SJCRH30 (cell line): ENCODE measurements around the gene KRTAP20-3. TPM values are rescaled to one million over a fixed set of nuclear protein-coding genes. Genes with fewer than 3 reads are reported as not detected.

Experiments
- DNase-seq, 2 experiments: peaks; one replicate each; pipeline ENCODE4 v3.0.0-alpha.2; 2015 to 2020
- H3K27ac ChIP-seq: fragments of 250-450 bp; sonication (Bioruptor Pico); 2 replicates; pipeline ENCODE4 v1.5.1; 2020; ENCODE audit warnings: mild to moderate bottlenecking, moderate library complexity
- H3K27me3 ChIP-seq: fragments of 250-450 bp; sonication (Bioruptor Pico); 2 replicates; pipeline ENCODE4 v1.5.1; 2020; ENCODE audit warnings: mild to moderate bottlenecking, moderate library complexity
- H3K36me3 ChIP-seq: fragments of 250-450 bp; sonication (Bioruptor Pico); 2 replicates; pipeline ENCODE4 v1.5.1; 2020; ENCODE audit warnings: mild to moderate bottlenecking, moderate library complexity
- H3K4me1 ChIP-seq: fragments of 250-450 bp; sonication (Bioruptor Pico); 2 replicates; pipeline ENCODE4 v1.5.1; 2020; ENCODE audit warnings: mild to moderate bottlenecking, moderate library complexity
- H3K4me3 ChIP-seq: fragments of 250-450 bp; sonication (Bioruptor Pico); 2 replicates; pipeline ENCODE4 v1.5.1; 2020; ENCODE audit warnings: mild to moderate bottlenecking, moderate library complexity
- H3K9me3 ChIP-seq: fragments of 250-450 bp; sonication (Bioruptor Pico); replicated peaks from 2 replicates; pipeline ENCODE4 v1.5.1; 2020; ENCODE audit warnings: mild to moderate bottlenecking, moderate library complexity
- total RNA-seq: library from RNA; depleted of rRNA; stranded (reverse); fragments of >200 nt; shearing (Covaris generic); gene quantifications from 2 replicates; pipeline ENCODE4 v1.2.3, GENCODE V29; 2014; rRNA removed

KRTAP20-3 gene
- total RNA-seq, 1 experiment from 2014 or later: not detected

DNA sequence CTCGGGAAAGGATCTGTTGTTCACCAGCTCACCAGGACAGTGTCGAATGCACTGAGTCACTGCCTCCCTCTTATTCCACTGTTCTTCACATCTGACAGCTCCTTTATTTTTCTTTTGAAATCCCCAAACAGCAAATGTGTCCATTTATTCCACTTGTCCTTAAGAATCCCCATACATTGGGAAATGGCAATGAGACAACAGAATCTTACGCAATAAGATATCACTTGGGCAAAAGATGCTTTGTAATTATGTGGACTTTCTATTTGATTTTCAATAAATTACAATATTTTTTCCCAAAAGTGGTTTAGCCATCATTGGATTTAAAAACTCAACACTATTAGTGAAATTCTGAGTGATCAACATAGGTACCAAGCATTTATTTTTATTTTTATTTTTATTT lies 4.0 kb upstream of the KRTAP20-3 start:
- H3K4me1 ChIP-seq: no peaks in the 10 kb centered on the region
- H3K9me3 ChIP-seq: no peaks in the 10 kb centered on the region
- no peaks in the 10 kb centered on the region for H3K36me3 ChIP-seq
- H3K4me3 ChIP-seq: no peak overlapping the region
- H3K27me3 ChIP-seq: no peaks in the 10 kb centered on the region; the same call in 1 of the 2 replicates
- H3K27ac ChIP-seq: no peak overlapping the region
- no peak for DNase-seq

DNA sequence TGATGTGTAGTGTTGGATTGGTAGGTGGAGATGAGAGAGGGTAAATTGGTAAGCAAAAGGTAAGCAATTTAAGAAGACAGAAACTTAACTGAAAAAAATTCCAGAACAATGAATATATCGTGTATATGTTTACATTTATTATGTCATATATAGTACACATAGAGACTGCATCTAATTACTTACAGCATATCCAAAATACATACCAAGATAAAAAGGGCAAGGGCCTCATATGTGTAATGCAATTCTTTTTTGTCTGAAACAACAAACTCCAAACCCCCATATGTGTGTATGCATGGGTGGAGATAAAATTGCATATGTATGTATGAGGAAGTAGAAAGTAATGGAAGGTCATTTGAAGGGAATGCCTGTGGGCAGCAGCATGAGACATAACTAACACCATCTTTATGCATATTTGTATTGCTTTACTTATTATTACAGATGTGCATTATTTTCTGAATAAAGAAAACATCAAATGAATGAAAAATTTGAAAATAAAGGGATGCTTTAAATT lies 4.3 kb downstream of the KRTAP20-3 start:
- H3K4me1 ChIP-seq: no peaks in the 10 kb centered on the region
- no peak overlapping the region for H3K27ac ChIP-seq
- H3K9me3 ChIP-seq: no peaks in the 10 kb centered on the region
- no peaks in the 10 kb centered on the region for H3K36me3 ChIP-seq
- H3K27me3 ChIP-seq: no peaks in the 10 kb centered on the region
- DNase-seq: no peak
- no peak overlapping the region for H3K4me3 ChIP-seq

DNA sequence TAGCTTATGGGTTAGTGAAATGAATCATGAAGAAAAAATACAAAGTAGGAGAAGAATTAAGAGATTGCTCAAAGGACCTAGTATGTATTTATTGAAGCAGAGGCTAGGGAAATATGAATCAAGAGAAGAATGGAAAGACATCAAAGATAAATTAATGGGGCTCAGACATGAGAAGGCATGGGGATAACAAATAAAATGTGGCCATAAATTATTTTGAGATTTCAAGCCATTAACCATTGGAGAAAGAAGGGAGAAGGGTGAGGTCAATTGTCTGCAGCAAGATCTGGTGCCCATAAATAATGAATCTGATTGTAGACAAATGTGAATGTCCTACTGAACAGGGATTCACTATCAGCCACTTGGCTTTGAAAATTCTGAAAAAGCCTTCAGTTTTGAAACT lies 10.2 kb downstream of the KRTAP20-3 start:
- H3K27me3 ChIP-seq: no peaks in the 10 kb centered on the region
- H3K36me3 ChIP-seq: no peaks in the 10 kb centered on the region
- no peak for DNase-seq
- no peak overlapping the region for H3K27ac ChIP-seq
- no peaks in the 10 kb centered on the region for H3K9me3 ChIP-seq
- no peak overlapping the region for H3K4me3 ChIP-seq
- H3K4me1 ChIP-seq: no peaks in the 10 kb centered on the region

DNA sequence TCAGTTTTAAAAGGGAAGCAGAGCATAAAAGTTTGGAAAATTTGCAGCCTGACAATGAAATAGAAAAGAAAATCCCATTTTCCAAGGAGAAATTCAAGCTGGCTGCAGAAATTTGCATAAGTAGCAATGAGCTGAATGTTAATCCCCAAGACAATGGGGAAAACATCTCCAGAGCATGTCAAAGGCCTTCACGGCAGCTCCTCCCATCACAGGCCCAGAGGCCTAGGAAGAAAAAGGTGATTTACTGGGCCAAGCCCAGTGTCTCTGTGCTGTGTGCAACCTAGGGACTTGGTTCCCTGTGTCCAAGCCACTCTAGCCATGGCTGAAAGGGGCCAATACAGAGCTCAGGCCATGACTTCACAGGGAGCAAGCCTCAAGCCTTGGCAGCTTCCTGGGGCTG lies 26.1 kb downstream of the KRTAP20-3 start:
- DNase-seq: no peak
- Histone ChIP-seq H3K9me3 (no peaks in the 10 kb centered on the region), H3K27me3 (0 out of 2 replicates have a peak, but pooled peaks cover 2% of the 10 kb centered on the region), H3K27ac (no peak overlapping the region), H3K36me3 (no peaks in the 10 kb centered on the region), H3K4me1 (no peaks in the 10 kb centered on the region), H3K4me3 (no peak overlapping the region)

DNA sequence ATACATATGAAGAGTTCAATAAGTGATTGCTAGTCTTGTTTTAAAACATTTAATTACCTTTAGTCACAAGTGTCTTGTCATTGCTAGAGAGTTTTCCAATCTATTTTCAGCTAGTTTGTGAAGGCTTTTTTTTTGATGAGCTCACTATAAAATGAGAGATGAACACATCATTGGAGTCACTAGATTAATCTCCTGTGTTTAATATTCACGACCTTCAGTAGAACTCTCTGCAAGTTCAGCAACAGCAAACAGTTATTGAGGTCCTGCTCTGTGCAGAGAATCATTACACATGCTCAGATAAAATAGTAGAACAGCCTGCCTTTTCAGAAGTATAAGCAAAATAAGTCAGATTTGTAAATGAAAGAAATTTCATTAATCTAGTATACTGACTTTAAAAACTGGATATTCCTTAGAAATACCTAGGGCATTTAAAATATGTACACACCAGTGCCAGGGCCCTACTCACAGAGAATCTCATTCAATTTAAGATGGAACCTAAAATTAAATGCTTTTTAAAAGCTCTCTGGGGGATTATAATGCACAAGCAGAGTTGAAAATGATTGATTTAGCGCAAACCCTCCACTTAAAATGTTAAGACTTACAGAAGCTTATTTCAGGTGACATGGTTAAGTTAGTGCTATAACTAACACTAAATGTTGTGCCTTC lies 30.5 kb downstream of the KRTAP20-3 start:
- H3K36me3 ChIP-seq: no peaks in the 10 kb centered on the region
- H3K9me3 ChIP-seq: no peaks in the 10 kb centered on the region
- H3K27ac ChIP-seq: no peak overlapping the region
- no peak for DNase-seq
- no peaks in the 10 kb centered on the region for H3K27me3 ChIP-seq
- no peaks in the 10 kb centered on the region for H3K4me1 ChIP-seq
- no peak overlapping the region for H3K4me3 ChIP-seq

DNA sequence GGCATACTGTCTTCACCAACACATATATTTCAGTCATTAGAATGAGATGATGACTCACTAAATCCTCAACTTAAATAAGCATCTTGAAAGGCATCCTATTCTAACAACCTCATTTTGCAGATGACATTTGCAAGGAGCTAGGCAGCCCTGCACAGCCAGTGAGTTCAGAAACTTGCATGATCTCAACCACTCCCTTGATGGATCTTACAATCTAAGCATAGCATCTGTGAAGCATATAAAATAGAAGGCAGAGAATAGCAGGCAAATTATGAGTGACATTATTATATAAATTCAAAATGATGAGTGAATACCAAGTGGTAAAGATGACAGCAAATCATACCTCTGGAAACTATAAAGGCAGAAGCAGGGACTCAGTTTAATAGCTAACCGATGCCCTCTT lies 31.6 kb downstream of the KRTAP20-3 start:
- no peak overlapping the region for H3K4me3 ChIP-seq
- H3K27ac ChIP-seq: no peak overlapping the region
- no peak for DNase-seq
- H3K4me1 ChIP-seq: no peaks in the 10 kb centered on the region
- no peaks in the 10 kb centered on the region for H3K27me3 ChIP-seq
- no peaks in the 10 kb centered on the region for H3K36me3 ChIP-seq
- no peaks in the 10 kb centered on the region for H3K9me3 ChIP-seq

DNA sequence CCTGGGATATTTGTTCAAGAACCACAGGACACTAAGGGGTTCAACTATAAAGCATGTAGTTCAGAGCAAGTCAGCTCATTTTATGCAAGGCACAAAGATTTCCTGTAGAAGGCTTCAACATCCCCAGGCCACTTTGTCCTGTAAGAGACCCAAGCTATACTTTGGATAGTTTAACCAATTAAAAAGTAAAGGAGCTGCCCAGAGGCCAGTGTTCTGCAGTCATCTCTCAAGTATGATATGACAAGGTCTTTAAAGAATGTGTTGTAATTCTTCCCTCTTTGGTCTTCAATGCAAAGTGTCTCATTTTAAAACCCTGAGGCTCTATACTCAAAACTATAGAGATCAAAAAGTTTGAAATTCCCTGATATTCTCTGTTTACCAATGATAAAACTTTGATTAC lies 34.1 kb downstream of the KRTAP20-3 start:
- Histone ChIP-seq H3K9me3 (no peaks in the 10 kb centered on the region), H3K36me3 (no peaks in the 10 kb centered on the region), H3K4me1 (no peaks in the 10 kb centered on the region), H3K27ac (no peak overlapping the region), H3K4me3 (no peak overlapping the region), H3K27me3 (no peaks in the 10 kb centered on the region)
- no peak for DNase-seq

DNA sequence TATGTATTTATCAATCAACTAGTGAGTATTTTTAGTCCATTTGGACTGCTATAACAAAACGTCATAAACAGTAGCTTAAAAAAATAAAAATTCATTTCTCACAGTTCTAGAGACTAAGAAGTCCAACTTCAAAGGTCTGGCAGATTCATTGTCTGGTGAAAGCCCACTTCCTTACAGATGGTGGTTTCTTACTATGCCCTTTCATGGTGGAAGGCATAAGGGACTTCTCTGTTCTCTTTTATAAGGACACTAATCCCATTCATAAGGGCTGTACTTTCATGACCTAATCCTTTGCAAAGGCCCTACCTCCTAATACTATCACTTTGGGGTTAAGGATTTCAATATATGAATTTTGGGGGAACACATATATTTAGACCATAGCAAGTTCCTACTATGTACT lies 37.9 kb downstream of the KRTAP20-3 start:
- Histone ChIP-seq H3K9me3 (no peaks in the 10 kb centered on the region), H3K4me1 (no peaks in the 10 kb centered on the region), H3K27ac (no peak overlapping the region), H3K27me3 (no peaks in the 10 kb centered on the region), H3K4me3 (no peak overlapping the region), H3K36me3 (no peaks in the 10 kb centered on the region)
- no peak for DNase-seq

DNA sequence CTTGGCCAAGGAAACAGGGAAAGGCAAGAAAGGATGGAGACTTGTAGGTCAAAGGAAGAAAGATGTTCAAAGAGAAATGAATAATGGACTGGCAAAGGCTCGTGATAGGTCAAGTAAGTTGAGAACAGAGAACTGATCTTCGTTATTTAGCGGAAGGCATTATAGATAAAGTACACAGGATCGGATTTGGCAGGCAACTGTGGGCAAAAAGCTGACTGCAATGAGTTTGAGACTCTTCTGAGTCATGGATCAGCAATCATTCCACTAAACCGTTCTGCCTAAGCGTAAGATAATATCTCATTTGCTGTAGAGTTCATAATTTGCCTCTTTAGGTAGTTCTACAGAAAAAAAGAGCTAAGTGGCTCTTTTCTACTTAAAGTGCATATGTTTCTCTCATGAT lies 41.8 kb downstream of the KRTAP20-3 start:
- H3K36me3 ChIP-seq: no peaks in the 10 kb centered on the region
- no peaks in the 10 kb centered on the region for H3K27me3 ChIP-seq
- H3K27ac ChIP-seq: no peak overlapping the region
- no peak overlapping the region for H3K4me3 ChIP-seq
- DNase-seq: no peak
- no peaks in the 10 kb centered on the region for H3K9me3 ChIP-seq
- H3K4me1 ChIP-seq: no peaks in the 10 kb centered on the region

DNA sequence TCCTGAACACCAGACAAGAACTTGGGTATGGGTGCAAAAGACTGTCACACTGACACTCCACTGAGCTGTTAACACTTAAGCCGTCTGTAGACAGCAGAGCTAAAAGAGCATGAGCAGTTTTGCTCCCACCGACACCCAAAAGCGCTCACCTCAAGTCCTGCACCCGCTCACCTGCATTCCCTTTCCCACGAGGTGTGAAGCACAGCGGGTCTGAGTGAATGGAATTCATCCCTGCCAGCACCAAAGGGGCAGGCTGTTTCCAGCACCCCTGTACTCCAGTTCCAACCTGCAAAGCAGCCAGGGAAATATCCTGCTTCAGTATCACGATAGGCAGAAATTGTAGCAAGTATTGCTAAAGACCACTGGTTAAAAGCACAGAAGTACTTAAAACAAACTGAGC lies 47.2 kb downstream of the KRTAP20-3 start:
- H3K36me3 ChIP-seq: no peaks in the 10 kb centered on the region
- H3K27ac ChIP-seq: no peak overlapping the region
- no peak overlapping the region for H3K4me3 ChIP-seq
- no peak for DNase-seq
- no peaks in the 10 kb centered on the region for H3K9me3 ChIP-seq
- H3K4me1 ChIP-seq: no peaks in the 10 kb centered on the region
- no peaks in the 10 kb centered on the region for H3K27me3 ChIP-seq

Other genes starting within 250 kb of the KRTAP20-3 start
- not detected in 2 replicates for gene KRTAP13-1, start 246.8 kb upstream of the KRTAP20-3 start, total RNA-seq
- not detected in 2 replicates for gene KRTAP13-3, start 216.9 kb upstream of the KRTAP20-3 start, total RNA-seq
- gene KRTAP13-4, start 212.6 kb upstream of the KRTAP20-3 start, total RNA-seq: not detected in 2 replicates
- not detected in 2 replicates for gene KRTAP15-1, start 202.6 kb upstream of the KRTAP20-3 start, total RNA-seq
- gene KRTAP19-1, start 162.5 kb upstream of the KRTAP20-3 start, total RNA-seq: not detected in 2 replicates
- not detected in 2 replicates for gene KRTAP19-2, start 155.4 kb upstream of the KRTAP20-3 start, total RNA-seq
- not detected in 2 replicates for gene KRTAP19-3, start 150.9 kb upstream of the KRTAP20-3 start, total RNA-seq
- not detected in 2 replicates for gene KRTAP19-4, start 145.7 kb upstream of the KRTAP20-3 start, total RNA-seq
- not detected in 2 replicates for gene KRTAP19-5, start 140.7 kb upstream of the KRTAP20-3 start, total RNA-seq
- not detected in 2 replicates for gene KRTAP19-6, start 101.0 kb upstream of the KRTAP20-3 start, total RNA-seq
- gene KRTAP19-7, start 81.5 kb upstream of the KRTAP20-3 start, total RNA-seq: not detected in 2 replicates
- not detected in 2 replicates for gene KRTAP22-2, start 52.5 kb upstream of the KRTAP20-3 start, total RNA-seq
- not detected in 2 replicates for gene KRTAP6-3, start 50.4 kb upstream of the KRTAP20-3 start, total RNA-seq
- gene KRTAP6-2, start 44.0 kb upstream of the KRTAP20-3 start, total RNA-seq: not detected in 2 replicates
- not detected in 2 replicates for gene KRTAP22-1, start 41.8 kb upstream of the KRTAP20-3 start, total RNA-seq
- gene KRTAP6-1, start 28.9 kb upstream of the KRTAP20-3 start, total RNA-seq: not detected in 2 replicates
- not detected in 2 replicates for gene KRTAP20-1, start 26.4 kb upstream of the KRTAP20-3 start, total RNA-seq
- not detected in 2 replicates for gene KRTAP20-4, start 22.2 kb upstream of the KRTAP20-3 start, total RNA-seq
- not detected in 2 replicates for gene KRTAP20-2, start 7.7 kb upstream of the KRTAP20-3 start, total RNA-seq
- not detected in 2 replicates for gene KRTAP21-3, start 75.9 kb downstream of the KRTAP20-3 start, total RNA-seq
- not detected in 2 replicates for gene KRTAP21-2, start 104.4 kb downstream of the KRTAP20-3 start, total RNA-seq
- gene KRTAP21-1, start 112.6 kb downstream of the KRTAP20-3 start, total RNA-seq: not detected in 2 replicates
- gene KRTAP8-1, start 170.4 kb downstream of the KRTAP20-3 start, total RNA-seq: not detected in 2 replicates
- not detected in 2 replicates for gene KRTAP7-1, start 186.9 kb downstream of the KRTAP20-3 start, total RNA-seq
- not detected in 2 replicates for gene KRTAP11-1, start 238.7 kb downstream of the KRTAP20-3 start, total RNA-seq